ENCODE results near the gene PPP1R12A.

Gene PPP1R12A

GRCh38 chr12:79844693-79845092, 90.2 kb downstream of the PPP1R12A start:
- no peak for DNase-seq (ENCODE audit: low read depth in 1 of 2, low spot score in 1 of 2)
- TF ChIP-seq POLR2AphosphoS5 (IDR thresholded peaks at IDR 0.05; ENCODE audit: low read depth) (no peak), SPI1 (IDR thresholded peaks at IDR 0.05; ENCODE audit: borderline replicate concordance, low read depth) (no peak), GABPA (IDR thresholded peaks at IDR 0.05; ENCODE audit: low read depth) (no peak), CTCF (IDR thresholded peaks at IDR 0.05; ENCODE audit: insufficient read depth, low read length) (no peak), REST (IDR thresholded peaks at IDR 0.05; ENCODE audit: insufficient replicate concordance, low read depth) (no peak)

GRCh38 chr12:79843978-79844377, 90.9 kb downstream of the PPP1R12A start:
- DNase-seq (ENCODE audit: low read depth in 1 of 2, low spot score in 1 of 2): no peak
- TF ChIP-seq POLR2AphosphoS5 (IDR thresholded peaks at IDR 0.05; ENCODE audit: low read depth) (no peak), GABPA (IDR thresholded peaks at IDR 0.05; ENCODE audit: low read depth) (no peak), SPI1 (IDR thresholded peaks at IDR 0.05; ENCODE audit: borderline replicate concordance, low read depth) (no peak), CTCF (IDR thresholded peaks at IDR 0.05; ENCODE audit: insufficient read depth, low read length) (no peak), REST (IDR thresholded peaks at IDR 0.05; ENCODE audit: insufficient replicate concordance, low read depth) (no peak)
- Histone ChIP-seq H3K27me3 (ENCODE audit: insufficient read depth, poor library complexity, severe bottlenecking) (no peaks in the 10 kb centered on the region), H3K4me3 (replicated peaks; ENCODE audit: insufficient read depth, low read length) (no peak overlapping the region), H3K27ac (replicated peaks) (no peak overlapping the region)

More at GRCh38 chr12:79844693-79845092, 90.2 kb downstream of the PPP1R12A start:
- no peaks in the 10 kb centered on the region for H3K27me3 ChIP-seq (ENCODE audit: insufficient read depth, poor library complexity, severe bottlenecking)
- H3K27ac ChIP-seq (replicated peaks): no peak overlapping the region
- H3K4me3 ChIP-seq (replicated peaks; ENCODE audit: insufficient read depth, low read length): no peak overlapping the region

GRCh38 chr12:79842630-79843029, 92.3 kb downstream of the PPP1R12A start:
- TF ChIP-seq POLR2AphosphoS5 (IDR thresholded peaks at IDR 0.05; ENCODE audit: low read depth) (no peak), REST (IDR thresholded peaks at IDR 0.05; ENCODE audit: insufficient replicate concordance, low read depth) (no peak), SPI1 (IDR thresholded peaks at IDR 0.05; ENCODE audit: borderline replicate concordance, low read depth) (no peak), CTCF (IDR thresholded peaks at IDR 0.05; ENCODE audit: insufficient read depth, low read length) (no peak), GABPA (IDR thresholded peaks at IDR 0.05; ENCODE audit: low read depth) (no peak)
- DNase-seq (ENCODE audit: low read depth in 1 of 2, low spot score in 1 of 2): no peak
- no peak overlapping the region for H3K4me3 ChIP-seq (replicated peaks; ENCODE audit: insufficient read depth, low read length)
- H3K27me3 ChIP-seq (ENCODE audit: insufficient read depth, poor library complexity, severe bottlenecking): no peaks in the 10 kb centered on the region
- no peak overlapping the region for H3K27ac ChIP-seq (replicated peaks)

All from HL-60 (cell line).